AG09309 (cell line): ENCODE measurements around the gene WNT9A.

Experiments used
- DNase-seq: peaks from one replicate; pipeline ENCODE4 v3.0.0-alpha.2; 2010; ENCODE audit warnings: low read depth
- H3K4me3 ChIP-seq: 2 replicates; pipeline ENCODE4 v1.5.1; 2011; ENCODE audit warnings: mild to moderate bottlenecking, low read depth, low read length, moderate library complexity; ENCODE audit not compliant: control insufficient read depth
- TF ChIP-seq, protein P1 (sequence below): IDR thresholded peaks from 2 replicates; pipeline ENCODE4 v1.5.1; 2011; ENCODE audit warnings: mild to moderate bottlenecking, low read depth, low read length, inconsistent platforms; ENCODE audit not compliant: insufficient read depth, control insufficient read depth; ENCODE audit errors: missing control alignments

The WNT9A gene

GRCh38 chr1:227895828-227896685, 51.7 kb downstream of the WNT9A start:
- no peak for DNase-seq
- TF ChIP-seq, protein P1, sequence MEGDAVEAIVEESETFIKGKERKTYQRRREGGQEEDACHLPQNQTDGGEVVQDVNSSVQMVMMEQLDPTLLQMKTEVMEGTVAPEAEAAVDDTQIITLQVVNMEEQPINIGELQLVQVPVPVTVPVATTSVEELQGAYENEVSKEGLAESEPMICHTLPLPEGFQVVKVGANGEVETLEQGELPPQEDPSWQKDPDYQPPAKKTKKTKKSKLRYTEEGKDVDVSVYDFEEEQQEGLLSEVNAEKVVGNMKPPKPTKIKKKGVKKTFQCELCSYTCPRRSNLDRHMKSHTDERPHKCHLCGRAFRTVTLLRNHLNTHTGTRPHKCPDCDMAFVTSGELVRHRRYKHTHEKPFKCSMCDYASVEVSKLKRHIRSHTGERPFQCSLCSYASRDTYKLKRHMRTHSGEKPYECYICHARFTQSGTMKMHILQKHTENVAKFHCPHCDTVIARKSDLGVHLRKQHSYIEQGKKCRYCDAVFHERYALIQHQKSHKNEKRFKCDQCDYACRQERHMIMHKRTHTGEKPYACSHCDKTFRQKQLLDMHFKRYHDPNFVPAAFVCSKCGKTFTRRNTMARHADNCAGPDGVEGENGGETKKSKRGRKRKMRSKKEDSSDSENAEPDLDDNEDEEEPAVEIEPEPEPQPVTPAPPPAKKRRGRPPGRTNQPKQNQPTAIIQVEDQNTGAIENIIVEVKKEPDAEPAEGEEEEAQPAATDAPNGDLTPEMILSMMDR, result no peak

GRCh38 chr1:227894831-227895451, 52.8 kb downstream of the WNT9A start:
- DNase-seq, result no peak

More at GRCh38 chr1:227895828-227896685, 51.7 kb downstream of the WNT9A start:
- no peak overlapping the region for H3K4me3 ChIP-seq

DNA sequence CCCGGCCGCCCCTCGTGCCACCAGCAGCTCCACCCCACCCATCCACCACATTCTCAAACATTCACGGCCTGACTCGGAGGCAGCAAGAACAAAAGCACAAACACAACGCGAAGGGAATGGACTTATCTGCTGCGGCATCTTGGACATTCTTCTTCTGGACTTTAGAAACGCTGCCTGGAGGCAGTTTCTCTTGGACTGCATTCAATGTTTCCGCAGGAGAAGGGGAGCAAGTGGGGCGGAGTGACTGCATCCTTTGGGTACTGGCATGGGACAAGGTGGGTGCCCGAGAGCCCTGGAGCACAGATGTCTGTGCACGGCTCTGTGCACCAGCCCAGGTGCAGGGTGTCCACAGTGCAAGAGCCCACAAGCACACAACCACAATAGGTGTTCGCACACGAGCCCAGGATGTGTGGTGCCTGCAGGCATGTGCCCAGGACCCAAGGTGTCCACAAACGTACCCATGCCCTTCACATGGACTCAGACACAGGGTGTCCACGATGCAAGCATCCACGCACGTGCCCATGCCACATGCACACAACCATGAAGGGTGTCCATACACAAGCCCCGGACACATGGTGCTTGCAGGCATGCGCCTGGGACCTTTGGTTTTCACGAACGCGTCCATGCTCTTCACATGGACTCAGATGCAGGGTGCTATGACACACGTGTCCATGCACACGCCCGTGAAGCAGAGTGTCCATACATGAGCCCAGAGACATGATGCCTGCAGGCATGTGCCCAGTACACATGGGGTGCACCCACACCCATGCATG, 53.6 kb downstream of the WNT9A start:
- no peak for DNase-seq
- TF ChIP-seq, protein P1, result no peak
- H3K4me3 ChIP-seq, result no peak overlapping the region

More at GRCh38 chr1:227894831-227895451, 52.8 kb downstream of the WNT9A start:
- TF ChIP-seq, protein P1, result no peak
- no peak overlapping the region for H3K4me3 ChIP-seq

DNA sequence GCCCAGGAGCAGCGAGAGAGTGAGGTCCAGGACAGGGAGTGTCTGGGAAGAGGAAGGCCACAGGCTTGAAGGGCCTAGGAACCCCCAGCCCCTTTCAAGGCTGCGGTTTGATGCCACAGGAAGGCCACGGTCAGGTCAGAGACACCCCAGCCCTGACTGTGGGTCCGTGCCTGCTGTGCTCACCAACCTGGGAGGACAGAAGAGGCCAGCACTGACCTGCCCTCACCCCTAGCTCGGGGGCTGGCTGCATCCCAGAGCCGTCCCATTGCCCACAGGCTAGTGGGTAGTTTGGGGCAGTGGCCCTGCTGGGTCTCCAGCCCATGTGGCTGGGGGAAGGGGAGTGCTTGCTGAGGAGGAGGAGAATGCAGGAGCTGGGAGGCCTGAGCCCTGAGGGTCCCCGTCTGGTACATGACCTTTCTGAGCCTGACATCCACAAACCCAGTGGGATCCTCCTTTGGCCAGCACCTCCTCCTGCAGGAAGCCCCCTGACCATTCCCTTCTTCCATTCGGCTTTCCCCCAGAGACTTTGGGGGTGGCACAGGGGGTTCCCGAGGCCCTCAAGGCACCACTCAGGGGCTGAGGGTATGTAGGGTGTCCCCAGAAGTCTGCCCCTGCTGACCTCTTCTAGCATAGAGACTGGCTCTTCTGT, 54.3 kb downstream of the WNT9A start:
- TF ChIP-seq, protein P1, result no peak
- DNase-seq, result no peak
- H3K4me3 ChIP-seq, result no peak overlapping the region

GRCh38 chr1:227892489-227893299, 55.0 kb downstream of the WNT9A start:
- no peak overlapping the region for H3K4me3 ChIP-seq
- TF ChIP-seq, protein P1, result no peak
- no peak for DNase-seq
